NB4 (cell line): ENCODE data around the gene BID.

Experiments used
- POLR2A ChIP-seq: IDR thresholded peaks from 2 replicates; pipeline ENCODE4 v1.6.1; 2011; ENCODE audit warnings: mild to moderate bottlenecking; ENCODE audit not compliant: insufficient read length; ENCODE audit errors: extremely low read depth
- TF ChIP-seq, protein P1 (sequence below): IDR thresholded peaks from one replicate; pipeline ENCODE4 v1.5.1; 2012; ENCODE audit warnings: low read depth, low read length

- TF ChIP-seq, protein P1, sequence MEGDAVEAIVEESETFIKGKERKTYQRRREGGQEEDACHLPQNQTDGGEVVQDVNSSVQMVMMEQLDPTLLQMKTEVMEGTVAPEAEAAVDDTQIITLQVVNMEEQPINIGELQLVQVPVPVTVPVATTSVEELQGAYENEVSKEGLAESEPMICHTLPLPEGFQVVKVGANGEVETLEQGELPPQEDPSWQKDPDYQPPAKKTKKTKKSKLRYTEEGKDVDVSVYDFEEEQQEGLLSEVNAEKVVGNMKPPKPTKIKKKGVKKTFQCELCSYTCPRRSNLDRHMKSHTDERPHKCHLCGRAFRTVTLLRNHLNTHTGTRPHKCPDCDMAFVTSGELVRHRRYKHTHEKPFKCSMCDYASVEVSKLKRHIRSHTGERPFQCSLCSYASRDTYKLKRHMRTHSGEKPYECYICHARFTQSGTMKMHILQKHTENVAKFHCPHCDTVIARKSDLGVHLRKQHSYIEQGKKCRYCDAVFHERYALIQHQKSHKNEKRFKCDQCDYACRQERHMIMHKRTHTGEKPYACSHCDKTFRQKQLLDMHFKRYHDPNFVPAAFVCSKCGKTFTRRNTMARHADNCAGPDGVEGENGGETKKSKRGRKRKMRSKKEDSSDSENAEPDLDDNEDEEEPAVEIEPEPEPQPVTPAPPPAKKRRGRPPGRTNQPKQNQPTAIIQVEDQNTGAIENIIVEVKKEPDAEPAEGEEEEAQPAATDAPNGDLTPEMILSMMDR = no peak
- no peak for TF ChIP-seq POLR2A
Measured at GRCh38 chr22:17791196-17791595, 16.9 kb upstream of the BID start.
